Measurements from ENCODE around the gene GPR37L1. TPM values are rescaled to one million over a fixed set of nuclear protein-coding genes. Genes with fewer than 3 reads are reported as not detected.

Gene GPR37L1
- total and polyA plus RNA-seq, 7 donors = under 0.01 to 1.8 (median 0.32) TPM; not detected in 1

- no peaks in the 10 kb centered on the region for H3K4me1 ChIP-seq
- H3K36me3 ChIP-seq = no peaks in the 10 kb centered on the region
- no peaks in the 10 kb centered on the region for H3K9me3 ChIP-seq
- no peak overlapping the region for H3K4me3 ChIP-seq
- H3K27ac ChIP-seq = no peak overlapping the region
- H3K27me3 ChIP-seq = no peaks in the 10 kb centered on the region
- no peak for TF ChIP-seq EP300 (IDR thresholded peaks at IDR 0.05)
- no peak for TF ChIP-seq CTCF (IDR thresholded peaks at IDR 0.05)
- TF ChIP-seq POLR2A (IDR thresholded peaks at IDR 0.05) = no peak
- no peak for TF ChIP-seq POLR2AphosphoS5 (IDR thresholded peaks at IDR 0.05)
- DNase-seq = no peak
- intact Hi-C loops (cut with DNase I) = no loop called here
- 24 to 49% methylated on average over 8 of the region's 8 CpGs for WGBS, 2 donors
Measured at GRCh38 chr1:202155478-202156021, 32.8 kb downstream of the GPR37L1 start.

GRCh38 chr1:202156590-202156989 lies 33.9 kb downstream of the GPR37L1 start:
- H3K27me3 ChIP-seq = no peaks in the 10 kb centered on the region
- WGBS, 2 donors = 81 to 86% methylated on average over 8 of the region's 8 CpGs
- no peaks in the 10 kb centered on the region for H3K36me3 ChIP-seq
- H3K4me3 ChIP-seq = no peak overlapping the region
- no peak for TF ChIP-seq CTCF (IDR thresholded peaks at IDR 0.05)
- TF ChIP-seq POLR2A (IDR thresholded peaks at IDR 0.05) = no peak
- TF ChIP-seq EP300 (IDR thresholded peaks at IDR 0.05) = no peak
- TF ChIP-seq POLR2AphosphoS5 (IDR thresholded peaks at IDR 0.05) = no peak
- H3K4me1 ChIP-seq = no peaks in the 10 kb centered on the region
- intact Hi-C loops (cut with DNase I) = no loop called here
- no peak for DNase-seq
- no peaks in the 10 kb centered on the region for H3K9me3 ChIP-seq
- no peak overlapping the region for H3K27ac ChIP-seq

GRCh38 chr1:202157945-202158344 lies 35.2 kb downstream of the GPR37L1 start:
- TF ChIP-seq CTCF (IDR thresholded peaks at IDR 0.05) (no peak), POLR2AphosphoS5 (IDR thresholded peaks at IDR 0.05) (no peak), EP300 (IDR thresholded peaks at IDR 0.05) (no peak), POLR2A (IDR thresholded peaks at IDR 0.05) (no peak)
- no peaks in the 10 kb centered on the region for H3K4me1 ChIP-seq
- no peak for DNase-seq
- no peak overlapping the region for H3K27ac ChIP-seq
- H3K36me3 ChIP-seq = no peaks in the 10 kb centered on the region
- H3K4me3 ChIP-seq = no peak overlapping the region
- WGBS, 2 donors = 91 to 92% methylated on average over 10 of the region's 10 CpGs
- no peaks in the 10 kb centered on the region for H3K27me3 ChIP-seq
- H3K9me3 ChIP-seq = no peaks in the 10 kb centered on the region
- intact Hi-C loops (cut with DNase I) = no loop called here

- no peak for DNase-seq
- no peaks in the 10 kb centered on the region for H3K4me1 ChIP-seq
- TF ChIP-seq EP300 (IDR thresholded peaks at IDR 0.05) = no peak
- no peak for TF ChIP-seq POLR2AphosphoS5 (IDR thresholded peaks at IDR 0.05)
- TF ChIP-seq POLR2A (IDR thresholded peaks at IDR 0.05) = no peak
- TF ChIP-seq CTCF (IDR thresholded peaks at IDR 0.05) = no peak
- intact Hi-C loops (cut with DNase I) = no loop called here
- H3K4me3 ChIP-seq = no peak overlapping the region
- 70 to 89% methylated on average over 10 of the region's 10 CpGs for WGBS, 2 donors
- H3K27me3 ChIP-seq = no peaks in the 10 kb centered on the region
- no peak overlapping the region for H3K27ac ChIP-seq
- no peaks in the 10 kb centered on the region for H3K36me3 ChIP-seq
- no peaks in the 10 kb centered on the region for H3K9me3 ChIP-seq
Measured at GRCh38 chr1:202158810-202159533, 36.3 kb downstream of the GPR37L1 start.
